SK-N-MC (cell line): Measurements from ENCODE around the gene PAN2.

Experiments
- EZH2 ChIP-seq: fragments of 200-600 bp; sonication (generic); IDR thresholded peaks from one replicate; pipeline ENCODE4 v1.6.1; 2017; ENCODE audit warnings: antibody characterized with exemption
- FOXP2 ChIP-seq: optimal IDR thresholded peaks from 2 replicates; pipeline ENCODE3; 2011; ENCODE audit warnings: mild to moderate bottlenecking, moderate library complexity; ENCODE audit not compliant: insufficient read depth; ENCODE audit errors: extremely low read length, control extremely low read depth

DNA sequence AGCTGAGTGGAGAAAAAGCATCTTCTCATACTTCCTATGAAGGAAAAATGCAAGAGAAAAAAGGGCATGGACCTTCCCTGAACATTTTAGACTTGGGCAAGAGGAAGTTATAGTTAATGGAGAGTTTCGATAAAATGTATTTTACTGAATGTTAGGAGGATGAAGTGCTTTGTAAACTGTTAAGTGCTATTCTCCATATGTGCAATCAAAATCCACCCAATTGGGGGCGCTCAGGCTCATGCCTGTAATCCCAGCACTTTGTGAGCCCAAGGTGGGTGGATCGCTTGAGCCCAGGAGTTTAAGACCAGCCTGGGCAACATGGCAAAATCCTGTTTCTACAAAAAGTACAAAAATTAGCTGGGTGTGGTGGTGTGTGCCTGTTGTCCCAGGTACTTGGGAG is 16.1 kb downstream of the PAN2 start:
- TF ChIP-seq EZH2 (no peak), FOXP2 (no peak)
